Measurements from ENCODE around the gene EHD3.

EHD3 gene

DNA sequence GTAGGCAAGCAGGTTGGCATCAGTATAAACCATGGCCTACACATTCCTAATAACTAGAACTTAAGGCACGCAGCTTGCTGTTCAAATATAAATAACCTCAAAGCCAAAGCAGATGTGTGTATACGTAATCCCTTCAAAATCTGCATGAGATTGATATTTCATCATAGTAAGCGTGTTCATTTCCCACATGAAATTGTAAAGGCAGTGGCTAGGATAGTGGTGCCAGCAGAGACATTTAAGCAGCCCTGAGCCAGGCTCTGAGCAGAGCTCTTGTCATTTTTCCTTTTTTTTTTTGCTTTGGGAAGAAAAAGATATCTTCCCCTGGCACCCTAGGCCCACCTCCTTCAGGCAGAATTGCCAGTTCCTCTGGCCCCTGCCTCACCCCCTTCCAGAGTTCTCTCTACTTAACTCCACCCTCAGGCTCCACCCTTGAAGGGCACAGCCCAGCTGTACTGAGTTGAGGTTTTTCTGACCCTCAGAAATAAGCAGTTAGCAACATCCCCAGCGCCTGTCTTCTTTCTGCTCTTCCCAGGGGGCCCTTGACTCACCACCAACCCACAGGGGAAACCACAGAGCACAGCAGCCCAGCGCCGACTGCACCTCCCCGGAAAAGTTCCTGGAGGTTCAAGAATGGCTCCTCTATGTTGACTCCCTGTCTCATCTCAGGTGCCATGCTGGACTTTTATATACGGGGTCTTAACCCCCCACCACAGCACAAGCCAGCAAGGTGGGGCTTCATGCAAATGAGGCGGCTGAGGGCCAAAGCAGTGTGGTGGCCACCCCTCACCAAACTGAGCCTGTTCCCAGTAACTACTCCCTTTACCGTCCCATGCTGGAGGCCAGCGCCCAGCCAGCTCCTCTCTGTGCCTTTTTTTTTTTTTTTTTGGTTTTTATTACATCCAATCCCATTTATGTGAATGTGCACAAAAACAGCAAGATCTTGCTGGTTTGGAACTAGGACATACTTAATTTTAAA lies 84.7 kb downstream of the EHD3 start:
- Histone ChIP-seq H3K4me3 (no peak overlapping the region), H3K27ac (peak overlapping the region in 1 of 2 donors; percentile 72)
- no peak for DNase-seq (ENCODE audit: low spot score)
- TF ChIP-seq, protein P1, sequence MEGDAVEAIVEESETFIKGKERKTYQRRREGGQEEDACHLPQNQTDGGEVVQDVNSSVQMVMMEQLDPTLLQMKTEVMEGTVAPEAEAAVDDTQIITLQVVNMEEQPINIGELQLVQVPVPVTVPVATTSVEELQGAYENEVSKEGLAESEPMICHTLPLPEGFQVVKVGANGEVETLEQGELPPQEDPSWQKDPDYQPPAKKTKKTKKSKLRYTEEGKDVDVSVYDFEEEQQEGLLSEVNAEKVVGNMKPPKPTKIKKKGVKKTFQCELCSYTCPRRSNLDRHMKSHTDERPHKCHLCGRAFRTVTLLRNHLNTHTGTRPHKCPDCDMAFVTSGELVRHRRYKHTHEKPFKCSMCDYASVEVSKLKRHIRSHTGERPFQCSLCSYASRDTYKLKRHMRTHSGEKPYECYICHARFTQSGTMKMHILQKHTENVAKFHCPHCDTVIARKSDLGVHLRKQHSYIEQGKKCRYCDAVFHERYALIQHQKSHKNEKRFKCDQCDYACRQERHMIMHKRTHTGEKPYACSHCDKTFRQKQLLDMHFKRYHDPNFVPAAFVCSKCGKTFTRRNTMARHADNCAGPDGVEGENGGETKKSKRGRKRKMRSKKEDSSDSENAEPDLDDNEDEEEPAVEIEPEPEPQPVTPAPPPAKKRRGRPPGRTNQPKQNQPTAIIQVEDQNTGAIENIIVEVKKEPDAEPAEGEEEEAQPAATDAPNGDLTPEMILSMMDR (IDR thresholded peaks at IDR 0.05), result no peak

All from coronary artery (tissue), 2 donors.